Gastroesophageal sphincter (tissue), 4 donors: ENCODE results near the gene COPS7A. TPM values are rescaled to one million over a fixed set of nuclear protein-coding genes. Genes with fewer than 3 reads are reported as not detected.

Source experiments
- ATAC-seq: fragments of 150-250 bp; one replicate; pipeline ENCODE4 v1.9.1; 2016; ENCODE audit warnings: mild to moderate bottlenecking, moderate library complexity
- H3K27ac ChIP-seq, 4 donors: fragments of 200-600 bp; sonication (generic) in 3 of 4; 1 replicate in 3 of 4; 2 replicates in 1 of 4; pipeline ENCODE4 v1.5.1; 2016 to 2019
- H3K27me3 ChIP-seq: fragments of 200-600 bp; sonication (generic); one replicate; pipeline ENCODE4 v1.5.1; 2019
- H3K36me3 ChIP-seq, 2 donors: fragments of 200-600 bp; sonication (generic); one replicate each; pipeline ENCODE4 v1.5.1; 2019; ENCODE audit warnings: control low read depth in 1 of 2
- H3K4me1 ChIP-seq, 3 donors: fragments of 200-600 bp; sonication (generic); 1 replicate in 2 of 3; 2 replicates in 1 of 3; pipeline ENCODE4 v1.5.1; 2016 to 2019; ENCODE audit warnings: control low read depth in 2 of 3
- H3K4me3 ChIP-seq, 2 donors: fragments of 200-600 bp; sonication (generic); one replicate each; pipeline ENCODE4 v1.5.1; 2019; ENCODE audit warnings: mild to moderate bottlenecking in 1 of 2, moderate library complexity in 1 of 2
- H3K9me3 ChIP-seq, 3 donors: fragments of 200-600 bp; sonication (generic); one replicate each; pipeline ENCODE4 v1.5.1; 2017 to 2019; ENCODE audit warnings: control low read depth in 2 of 3
- EP300 ChIP-seq: sonication (generic); formaldehyde crosslinking; IDR thresholded peaks from one replicate; pipeline ENCODE4 v1.6.1; 2017; ENCODE audit warnings: antibody characterized with exemption, mild to moderate bottlenecking
- POLR2A ChIP-seq, 2 donors: fragments of 450-650 bp; IDR thresholded peaks; one replicate each; pipeline ENCODE4 v1.6.1; 2017; ENCODE audit warnings: antibody characterized with exemption in 2 of 2, mild to moderate bottlenecking in 2 of 2, moderate library complexity in 1 of 2
- POLR2AphosphoS5 ChIP-seq: sonication (generic); formaldehyde crosslinking; IDR thresholded peaks from one replicate; pipeline ENCODE4 v1.6.1; 2017; ENCODE audit warnings: antibody characterized with exemption
- WGBS, 2 donors: methylation state at CpG; one replicate each; pipeline ENCODE4 v1.1.5; 2018; ENCODE audit warnings: low coverage in 1 of 2; 5-methylcytosine and 5-hydroxymethylcytosine counted together
- total RNA-seq, 4 donors: library from RNA; depleted of rRNA; stranded (reverse); fragments of >200 nt; gene quantifications; one replicate each; pipeline ENCODE4 v1.1.0, GENCODE V29; 2016
- TF ChIP-seq, protein P1 (sequence below), 4 experiments: fragments of 200-600 bp in 2 of 4; fragments of 450-650 bp in 2 of 4; sonication (generic) in 1 of 4; IDR thresholded peaks; one replicate each; pipeline ENCODE4 v1.5.1; 2017 to 2019; ENCODE audit warnings: antibody characterized with exemption in 4 of 4, mild to moderate bottlenecking in 2 of 4, moderate library complexity in 2 of 4

COPS7A gene
- total RNA-seq, 4 donors from 2014 or later, result 54.4 to 69.5 (median 55.4) TPM

- no peak for ATAC-seq
- Histone ChIP-seq H3K36me3 (peaks cover 0 to 22% of the 10 kb centered on the region in 2 donors), H3K9me3 (no peaks in the 10 kb centered on the region), H3K4me1 (peaks cover 0 to 88% (median 54%) of the 10 kb centered on the region in 3 donors), H3K4me3 (peak overlapping the region; percentile 57 to 91), H3K27ac (peak overlapping the region; percentile 89 to 99 (median 97)), H3K27me3 (no peaks in the 10 kb centered on the region)
- no peak for TF ChIP-seq POLR2AphosphoS5
- TF ChIP-seq, protein P1, sequence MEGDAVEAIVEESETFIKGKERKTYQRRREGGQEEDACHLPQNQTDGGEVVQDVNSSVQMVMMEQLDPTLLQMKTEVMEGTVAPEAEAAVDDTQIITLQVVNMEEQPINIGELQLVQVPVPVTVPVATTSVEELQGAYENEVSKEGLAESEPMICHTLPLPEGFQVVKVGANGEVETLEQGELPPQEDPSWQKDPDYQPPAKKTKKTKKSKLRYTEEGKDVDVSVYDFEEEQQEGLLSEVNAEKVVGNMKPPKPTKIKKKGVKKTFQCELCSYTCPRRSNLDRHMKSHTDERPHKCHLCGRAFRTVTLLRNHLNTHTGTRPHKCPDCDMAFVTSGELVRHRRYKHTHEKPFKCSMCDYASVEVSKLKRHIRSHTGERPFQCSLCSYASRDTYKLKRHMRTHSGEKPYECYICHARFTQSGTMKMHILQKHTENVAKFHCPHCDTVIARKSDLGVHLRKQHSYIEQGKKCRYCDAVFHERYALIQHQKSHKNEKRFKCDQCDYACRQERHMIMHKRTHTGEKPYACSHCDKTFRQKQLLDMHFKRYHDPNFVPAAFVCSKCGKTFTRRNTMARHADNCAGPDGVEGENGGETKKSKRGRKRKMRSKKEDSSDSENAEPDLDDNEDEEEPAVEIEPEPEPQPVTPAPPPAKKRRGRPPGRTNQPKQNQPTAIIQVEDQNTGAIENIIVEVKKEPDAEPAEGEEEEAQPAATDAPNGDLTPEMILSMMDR (IDR thresholded peaks at IDR 0.05), result no peak
- TF ChIP-seq POLR2A (IDR thresholded peaks at IDR 0.05), result no peak
- WGBS, 2 donors, result 1 to 8% methylated on average over 16 to 19 of the region's 44 CpGs
Observed at GRCh38 chr12:6767353-6768319, 43.8 kb downstream of the COPS7A start.

DNA sequence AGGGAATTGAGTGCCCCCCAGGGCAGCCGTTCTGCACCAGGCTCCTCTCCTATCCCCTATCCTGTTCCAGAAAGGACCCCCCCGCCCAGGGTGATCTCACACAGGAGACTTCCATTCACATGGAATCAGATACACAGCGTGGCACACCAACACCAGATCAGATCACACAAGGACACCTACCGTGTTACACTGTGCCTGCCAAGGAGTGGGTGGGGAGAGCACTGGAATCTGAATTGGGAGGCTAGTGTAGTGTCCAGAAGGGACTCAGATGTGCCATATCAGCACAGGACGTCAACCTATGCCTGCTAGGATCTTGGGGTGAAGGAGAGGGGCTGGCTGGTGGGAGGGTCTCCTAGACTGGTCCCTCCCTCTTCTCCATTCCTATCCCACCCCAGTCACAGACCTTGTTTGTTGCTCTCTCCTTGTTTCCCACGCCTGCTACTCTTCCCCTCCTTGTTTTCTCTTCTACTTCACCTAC, 44.6 kb downstream of the COPS7A start:
- peak overlapping the region; percentile 57 to 91 for H3K4me3 ChIP-seq
- no peaks in the 10 kb centered on the region for H3K9me3 ChIP-seq
- no peak for ATAC-seq
- H3K27me3 ChIP-seq, result no peaks in the 10 kb centered on the region
- peaks cover 0 to 88% (median 51%) of the 10 kb centered on the region in 3 donors for H3K4me1 ChIP-seq
- peak overlapping the region in 3 of 4 donors; percentile 97 to 99 (median 97) for H3K27ac ChIP-seq
- TF ChIP-seq EP300 (no peak), POLR2AphosphoS5 (no peak), POLR2A (IDR thresholded peaks at IDR 0.05) (no peak)
- TF ChIP-seq, protein P1 (IDR thresholded peaks at IDR 0.05), result no peak
- 0 to 13% methylated on average over 1 to 5 of the region's 6 CpGs for WGBS, 2 donors
- peaks cover 0 to 22% of the 10 kb centered on the region in 2 donors for H3K36me3 ChIP-seq

GRCh38 chr12:6768990-6769389, 45.1 kb downstream of the COPS7A start:
- Histone ChIP-seq H3K36me3 (peaks cover 0 to 22% of the 10 kb centered on the region in 2 donors), H3K4me3 (peak overlapping the region; percentile 57 to 91), H3K9me3 (no peaks in the 10 kb centered on the region), H3K4me1 (peaks cover 0 to 88% (median 51%) of the 10 kb centered on the region in 3 donors), H3K27me3 (no peaks in the 10 kb centered on the region), H3K27ac (peak overlapping the region in 3 of 4 donors; percentile 97 to 99 (median 97))
- no peak for ATAC-seq
- TF ChIP-seq EP300 (no peak), POLR2A (IDR thresholded peaks at IDR 0.05) (no peak), POLR2AphosphoS5 (no peak)
- TF ChIP-seq, protein P1 (IDR thresholded peaks at IDR 0.05), result no peak
- WGBS, 2 donors, result 20 to 31% methylated on average over 2 to 4 of the region's 6 CpGs

- Histone ChIP-seq H3K4me1 (peaks cover 0 to 85% (median 50%) of the 10 kb centered on the region in 3 donors), H3K27ac (peak overlapping the region in 3 of 4 donors; percentile 97 to 99 (median 97)), H3K36me3 (peaks cover 0 to 22% of the 10 kb centered on the region in 2 donors), H3K27me3 (no peaks in the 10 kb centered on the region), H3K4me3 (no peak overlapping the region), H3K9me3 (no peaks in the 10 kb centered on the region)
- ATAC-seq, result no peak
- TF ChIP-seq, protein P1 (IDR thresholded peaks at IDR 0.05), result no peak
- TF ChIP-seq POLR2A (IDR thresholded peaks at IDR 0.05) (no peak), POLR2AphosphoS5 (no peak), EP300 (no peak)
- WGBS, 2 donors, result 33 to 40% methylated on average over 1 to 3 of the region's 4 CpGs
Observed at GRCh38 chr12:6769666-6770065, 45.8 kb downstream of the COPS7A start.
